CD8-positive, alpha-beta memory T cell (primary cell): Measurements from ENCODE around the gene ODAD3. TPM values are rescaled to one million over a fixed set of nuclear protein-coding genes. Genes with fewer than 3 reads are reported as not detected.

Experiments
- CTCF ChIA-PET: fragments of 350-600 bp; sonication (Branson Sonifier 250); formaldehyde crosslinking; loops from one replicate; lab custom pipeline; 2021; ENCODE audit warnings: antibody characterized with exemption; lab: Charles Lee
- POLR2A ChIA-PET: fragments of 350-600 bp; sonication (Branson Sonifier 250); formaldehyde crosslinking; loops from one replicate; lab custom pipeline; 2021; ENCODE audit warnings: antibody characterized with exemption; lab: Charles Lee
- DNase-seq, 5 donors: peaks; one replicate each; pipeline versions ENCODE4 v3.0.0 to v3.0.0-alpha.2; 2020 to 2022; ENCODE audit warnings: mixed read lengths in 1 of 5
- H3K27ac ChIP-seq: one replicate; pipeline ENCODE4 v1.7.0; 2013; ENCODE audit warnings: low read depth, mild to moderate bottlenecking, low read length, moderate library complexity
- H3K27me3 ChIP-seq: 2 replicates; pipeline ENCODE4 v1.7.0; 2013; ENCODE audit warnings: low read length, mild to moderate bottlenecking; ENCODE audit not compliant: insufficient read depth, poor library complexity, severe bottlenecking
- H3K36me3 ChIP-seq: 2 replicates; pipeline ENCODE4 v1.7.0; 2013; ENCODE audit warnings: mild to moderate bottlenecking, low read length, moderate library complexity; ENCODE audit not compliant: insufficient read depth
- H3K4me1 ChIP-seq: 2 replicates; pipeline ENCODE4 v1.7.0; 2013; ENCODE audit warnings: mild to moderate bottlenecking, low read length, moderate library complexity; ENCODE audit not compliant: insufficient read depth
- H3K4me3 ChIP-seq: 2 replicates; pipeline ENCODE4 v1.7.0; 2013; ENCODE audit warnings: mild to moderate bottlenecking, low read length
- H3K9me3 ChIP-seq: 2 replicates; pipeline ENCODE4 v1.7.0; 2013; ENCODE audit warnings: mild to moderate bottlenecking, low read length
- H3K27ac Mint-ChIP-seq, 8 donors: one replicate each; pipeline ENCODE4 v1.8.0; 2020 to 2021; ENCODE audit warnings: mixed read lengths in 8 of 8, mild to moderate bottlenecking in 6 of 8, inconsistent platforms in 3 of 8, moderate library complexity in 3 of 8
- H3K27me3 Mint-ChIP-seq, 2 donors: one replicate each; pipeline ENCODE4 v1.8.0; 2020 to 2021; ENCODE audit warnings: mixed read lengths in 2 of 2, mild to moderate bottlenecking in 1 of 2, moderate library complexity in 1 of 2
- H3K36me3 Mint-ChIP-seq, 3 donors: one replicate each; pipeline ENCODE4 v1.8.0; 2020 to 2021; ENCODE audit warnings: mixed read lengths in 3 of 3, inconsistent platforms in 1 of 3, mild to moderate bottlenecking in 1 of 3
- H3K4me1 Mint-ChIP-seq, 3 donors: one replicate each; pipeline ENCODE4 v1.8.0; 2020 to 2021; ENCODE audit warnings: mixed read lengths in 3 of 3, inconsistent platforms in 1 of 3, mild to moderate bottlenecking in 1 of 3
- H3K4me3 Mint-ChIP-seq, 7 donors: one replicate each; pipeline ENCODE4 v1.8.0; 2020 to 2021; ENCODE audit warnings: mixed read lengths in 7 of 7, mild to moderate bottlenecking in 6 of 7, moderate library complexity in 4 of 7, inconsistent platforms in 2 of 7
- H3K9me3 Mint-ChIP-seq, 5 donors: one replicate each; pipeline ENCODE4 v1.8.0; 2020 to 2022; ENCODE audit warnings: mixed read lengths in 5 of 5, mild to moderate bottlenecking in 3 of 5, moderate library complexity in 2 of 5, inconsistent platforms in 1 of 5
- polyA plus RNA-seq: library from polyadenylated mRNA; unstranded; fragments of 300-500 nt; fragmentation: Illumina TruSeq; gene quantifications from one replicate; pipeline ENCODE4 v1.2.3, GENCODE V29; 2021
- total RNA-seq, 2 experiments: library from RNA; stranded (reverse); gene quantifications; one replicate each; pipeline ENCODE4 v1.2.3, GENCODE V29; 2021

The ODAD3 gene
- total and polyA plus RNA-seq, 3 experiments from 2014 or later = 0.11 to 0.24 TPM; not detected in 1

DNA sequence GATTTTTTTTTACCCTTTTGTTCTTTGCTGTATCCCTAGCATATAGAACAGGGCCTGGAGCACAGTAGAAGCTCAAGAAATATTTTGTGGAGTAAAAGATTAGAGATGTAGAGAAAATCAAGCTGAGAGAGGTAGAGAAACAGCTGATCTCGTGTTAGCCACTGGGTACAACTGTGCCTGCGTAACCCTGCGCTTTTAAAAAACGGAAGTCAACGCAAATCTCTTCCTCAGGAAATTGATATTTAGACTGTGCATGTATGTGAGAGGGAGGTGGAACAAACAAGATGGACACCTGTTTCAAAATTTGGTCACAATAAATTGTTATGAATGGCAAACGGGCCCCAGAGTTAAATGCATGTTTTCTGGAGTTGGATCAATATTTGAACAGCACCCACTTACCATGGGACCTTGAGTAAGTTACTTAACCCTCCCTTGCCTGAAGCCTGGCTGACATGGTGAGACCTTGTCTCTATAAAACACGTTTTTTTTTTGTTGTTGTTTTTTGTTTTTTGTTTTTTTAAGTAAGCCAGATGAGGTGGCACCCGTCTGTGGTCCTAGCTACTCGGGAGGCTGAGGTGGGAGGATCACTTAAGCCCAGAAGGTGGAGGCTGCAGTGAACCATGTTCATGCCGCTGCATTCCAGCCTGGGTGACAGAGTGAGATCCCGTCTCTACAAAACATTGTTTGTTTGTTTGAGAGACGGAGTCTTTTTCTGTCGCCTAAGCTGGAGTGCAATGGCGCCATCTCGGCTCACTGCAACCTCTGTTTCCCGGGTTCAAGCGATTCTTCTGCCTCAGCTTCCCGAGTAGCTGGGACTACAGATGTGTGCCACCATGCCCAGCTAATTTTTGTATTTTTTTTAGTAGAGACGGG, 47.5 kb downstream of the ODAD3 start:
- H3K36me3 ChIP-seq = no peaks in the 10 kb centered on the region
- Mint-ChIP-seq H3K9me3 (peaks cover 0 to 4% (median 0%) of the 10 kb centered on the region in 5 donors), H3K27me3 (peaks cover 7 to 11% of the 10 kb centered on the region in 2 donors), H3K27ac (peak overlapping the region in 1 of 8 donors; percentile 79), H3K4me3 (no peak overlapping the region), H3K4me1 (peaks cover 8 to 21% (median 16%) of the 10 kb centered on the region in 3 donors), H3K36me3 (no peaks in the 10 kb centered on the region)
- H3K4me3 ChIP-seq = no peak overlapping the region
- DNase-seq = no peak
- H3K27me3 ChIP-seq = peaks cover 5% of the 10 kb centered on the region
- POLR2A ChIA-PET = no interaction called here
- peaks cover 18% of the 10 kb centered on the region for H3K4me1 ChIP-seq
- CTCF ChIA-PET = no interaction called here
- no peak overlapping the region for H3K27ac ChIP-seq
- no peaks in the 10 kb centered on the region for H3K9me3 ChIP-seq

DNA sequence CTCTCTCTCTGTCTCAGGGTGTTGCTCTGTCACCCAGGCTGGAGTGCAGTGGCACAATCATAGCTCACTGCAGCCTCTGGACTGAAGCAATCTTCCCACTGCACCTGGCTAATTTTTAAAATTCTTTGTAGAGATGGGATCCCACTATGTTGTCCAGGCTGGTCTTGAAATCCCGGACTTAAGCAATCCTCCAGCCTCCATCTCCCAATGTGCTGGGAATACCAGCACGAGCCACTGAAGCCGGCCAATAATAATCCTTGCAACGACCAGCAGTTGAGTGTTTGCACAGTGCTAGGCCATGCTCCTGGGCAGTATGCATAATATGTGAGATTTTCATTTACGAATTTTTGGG, 50.2 kb downstream of the ODAD3 start:
- ChIA-PET CTCF (interaction anchor here (1.5 kb wide), 1 partner anchor 98 kb away, joined by 7 read pairs; no protein-coding TSS in a partner anchor), POLR2A (interaction anchor here (2.0 kb wide), 1 partner anchor 10 kb away, joined by 10 read pairs; the partner anchor contains the start of gene SWSAP1)
- Histone ChIP-seq H3K4me1 (peaks cover 40% of the 10 kb centered on the region), H3K9me3 (no peaks in the 10 kb centered on the region), H3K27ac (no peak overlapping the region), H3K4me3 (no peak overlapping the region), H3K27me3 (peaks cover 5% of the 10 kb centered on the region), H3K36me3 (no peaks in the 10 kb centered on the region)
- H3K4me3 Mint-ChIP-seq = peak overlapping the region in 1 of 7 donors; percentile 32
- H3K36me3 Mint-ChIP-seq = peaks cover 0 to 3% (median 2%) of the 10 kb centered on the region in 3 donors
- peak overlapping the region in 2 of 8 donors; percentile 7 to 37 for H3K27ac Mint-ChIP-seq
- H3K9me3 Mint-ChIP-seq = peaks cover 0 to 3% (median 0%) of the 10 kb centered on the region in 5 donors
- peaks cover 26 to 42% (median 37%) of the 10 kb centered on the region in 3 donors for H3K4me1 Mint-ChIP-seq
- DNase-seq = no peak
- peaks cover 13 to 15% of the 10 kb centered on the region in 2 donors for H3K27me3 Mint-ChIP-seq

- ChIA-PET CTCF (interaction anchor here (0.7 to 4.2 kb wide), 9 partner anchors 10 to 177 kb away, joined by 3 to 21 read pairs (median 6); partner anchors contain the start of genes ODAD3, PRKCSH and SWSAP1), POLR2A (interaction anchor here (0.6 to 2.0 kb wide), 5 partner anchors 9 to 1125 kb away, joined by 3 to 10 read pairs (median 5); partner anchors contain the start of genes ODAD3, PRKCSH and SWSAP1)
- no peak overlapping the region for H3K4me3 ChIP-seq
- no peaks in the 10 kb centered on the region for H3K9me3 ChIP-seq
- H3K27me3 Mint-ChIP-seq = peaks cover 13 to 15% of the 10 kb centered on the region in 2 donors
- peak overlapping the region in 1 of 8 donors; percentile 34 for H3K27ac Mint-ChIP-seq
- peak overlapping the region; percentile 47 for H3K27ac ChIP-seq
- H3K4me3 Mint-ChIP-seq = peak overlapping the region in 2 of 7 donors; percentile 17 to 27
- H3K36me3 ChIP-seq = no peaks in the 10 kb centered on the region
- H3K36me3 Mint-ChIP-seq = peaks cover 0 to 3% (median 2%) of the 10 kb centered on the region in 3 donors
- H3K4me1 Mint-ChIP-seq = peaks cover 27 to 43% (median 39%) of the 10 kb centered on the region in 3 donors
- no peak for DNase-seq
- H3K27me3 ChIP-seq = peaks cover 5% of the 10 kb centered on the region
- peaks cover 42% of the 10 kb centered on the region for H3K4me1 ChIP-seq
- peaks cover 0 to 3% (median 0%) of the 10 kb centered on the region in 5 donors for H3K9me3 Mint-ChIP-seq
Measured at GRCh38 chr19:11383706-11384048, 51.2 kb downstream of the ODAD3 start.

DNA sequence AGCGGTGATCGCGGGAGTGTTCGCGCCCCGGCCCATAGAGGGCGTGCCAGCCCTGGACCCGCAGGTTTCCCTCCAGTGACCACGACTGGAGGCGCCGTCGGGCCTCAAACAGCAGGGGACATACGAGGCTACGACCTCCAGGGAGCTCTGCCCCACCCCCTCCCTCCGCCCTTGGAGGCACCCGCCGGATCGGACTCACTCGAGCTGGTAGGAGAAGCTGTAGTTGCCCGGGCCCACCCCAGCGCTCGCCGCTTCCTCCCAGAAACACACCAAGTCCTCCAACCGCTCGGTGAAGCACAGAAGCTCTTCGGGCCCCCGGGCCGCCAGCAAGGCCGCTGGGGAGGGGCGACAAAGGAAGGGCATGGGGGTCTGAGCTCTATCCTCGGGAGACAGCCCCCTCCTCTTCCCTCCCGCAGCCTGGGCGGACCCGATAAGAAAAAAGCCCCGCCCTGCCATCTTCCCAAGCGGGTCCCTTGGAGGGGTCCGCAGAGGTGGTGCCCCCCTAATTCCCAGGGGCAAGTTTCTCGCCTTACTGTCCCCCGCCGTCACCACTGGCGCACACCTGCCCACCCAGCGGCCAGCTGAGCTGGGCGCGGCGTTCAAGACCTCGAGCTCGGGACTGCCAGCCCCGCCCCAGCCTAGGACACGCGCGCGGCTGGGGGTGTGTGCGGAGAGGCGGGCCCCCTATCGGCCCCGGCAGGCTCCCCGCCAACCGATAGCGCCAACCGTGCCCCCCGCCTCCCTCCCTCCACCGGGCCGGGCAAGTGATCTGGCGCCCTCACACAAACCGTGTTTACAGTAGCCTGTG, 51.8 kb downstream of the ODAD3 start:
- no peak overlapping the region for H3K4me3 ChIP-seq
- H3K4me3 Mint-ChIP-seq = peak overlapping the region; percentile 56 to 84 (median 66)
- peaks cover 42% of the 10 kb centered on the region for H3K4me1 ChIP-seq
- H3K9me3 ChIP-seq = no peaks in the 10 kb centered on the region
- peak in 4 of 5 donors; percentile 29 to 60 (median 34) for DNase-seq
- no peaks in the 10 kb centered on the region for H3K36me3 ChIP-seq
- peak overlapping the region; percentile 34 to 92 (median 84) for H3K27ac Mint-ChIP-seq
- H3K27me3 Mint-ChIP-seq = peaks cover 13 to 15% of the 10 kb centered on the region in 2 donors
- H3K36me3 Mint-ChIP-seq = peaks cover 0 to 4% (median 2%) of the 10 kb centered on the region in 3 donors
- H3K27me3 ChIP-seq = peaks cover 5% of the 10 kb centered on the region
- peaks cover 0 to 3% (median 0%) of the 10 kb centered on the region in 5 donors for H3K9me3 Mint-ChIP-seq
- H3K4me1 Mint-ChIP-seq = peaks cover 28 to 43% (median 42%) of the 10 kb centered on the region in 3 donors
- CTCF ChIA-PET = interaction anchor here (0.6 to 4.2 kb wide), 12 partner anchors 9 to 228 kb away, joined by 3 to 21 read pairs (median 6); partner anchors contain the start of genes ECSIT, ODAD3, PRKCSH and SWSAP1
- POLR2A ChIA-PET = interaction anchor here (0.6 to 1.5 kb wide), 5 partner anchors 9 to 407 kb away, joined by 3 to 6 read pairs (median 5); partner anchors contain the start of genes ELOF1, ODAD3, PRKCSH and SWSAP1
- peak overlapping the region; percentile 47 for H3K27ac ChIP-seq

DNA sequence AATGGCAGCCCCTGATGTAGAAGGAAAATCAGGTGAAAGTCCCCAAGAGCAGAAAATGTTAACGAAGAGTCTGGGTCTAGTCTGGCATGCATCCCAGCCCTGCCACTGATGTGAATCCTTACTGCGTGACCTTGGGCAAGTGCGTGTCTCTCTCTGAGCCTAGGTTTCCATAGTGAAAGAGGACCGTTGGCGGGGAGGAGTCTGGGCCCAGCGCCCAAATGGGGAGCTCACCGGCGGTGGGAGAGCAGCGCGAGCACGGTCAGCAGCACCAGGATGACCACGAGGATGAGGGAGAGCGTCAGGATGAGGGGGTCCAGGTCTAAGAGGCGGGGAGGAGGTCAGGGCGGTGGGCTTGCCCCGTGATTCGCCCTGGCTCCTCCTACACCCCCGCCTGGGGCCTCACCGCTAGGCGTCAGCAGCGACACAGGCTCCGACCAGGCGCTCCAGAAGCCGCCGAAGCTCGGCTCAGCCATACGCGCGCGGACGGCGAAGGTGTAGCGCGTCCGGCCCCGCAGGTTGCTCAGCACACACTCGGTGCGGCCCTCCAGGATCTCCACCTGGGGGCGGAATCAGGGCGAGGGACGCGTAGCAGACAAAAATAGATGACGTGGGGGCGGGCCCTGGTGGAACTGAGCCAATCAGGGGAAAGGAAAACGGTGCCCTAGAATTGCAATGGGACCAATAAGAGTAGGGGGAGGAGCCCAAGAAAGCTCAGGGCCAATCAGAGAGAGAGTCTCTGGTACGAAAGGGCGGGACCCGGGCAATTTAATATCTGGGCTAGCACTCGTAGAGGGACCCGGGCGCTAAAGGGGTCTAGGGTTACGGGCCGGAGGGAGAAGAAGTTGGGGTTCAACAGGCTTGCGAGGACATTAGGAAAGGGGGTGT, 54.0 kb downstream of the ODAD3 start:
- H3K27me3 ChIP-seq = peaks cover 5% of the 10 kb centered on the region
- Mint-ChIP-seq H3K27me3 (peaks cover 13 to 15% of the 10 kb centered on the region in 2 donors), H3K4me3 (peak overlapping the region; percentile 84 to 98 (median 92)), H3K4me1 (peaks cover 34 to 53% (median 46%) of the 10 kb centered on the region in 3 donors), H3K36me3 (peaks cover 4 to 8% (median 8%) of the 10 kb centered on the region in 3 donors), H3K9me3 (peaks cover 0 to 3% (median 0%) of the 10 kb centered on the region in 5 donors), H3K27ac (peak overlapping the region; percentile 95 to 100 (median 98))
- ChIA-PET POLR2A (interaction anchor here (0.6 to 2.1 kb wide), 7 partner anchors 19 to 198 kb away, joined by 3 to 13 read pairs (median 5); partner anchors contain the start of genes CCDC159, ELOF1, ODAD3 and PRKCSH), CTCF (interaction anchor here (0.5 to 4.2 kb wide), 36 partner anchors 9 to 685 kb away, joined by 3 to 35 read pairs (median 4); partner anchors contain the start of genes CCDC159, ECSIT, ELAVL3 and ELOF1)
- DNase-seq = peak; percentile 93 to 99 (median 98)
- H3K4me1 ChIP-seq = peaks cover 52% of the 10 kb centered on the region
- H3K4me3 ChIP-seq = peak overlapping the region; percentile 67
- H3K9me3 ChIP-seq = no peaks in the 10 kb centered on the region
- peak overlapping the region; percentile 89 for H3K27ac ChIP-seq
- no peaks in the 10 kb centered on the region for H3K36me3 ChIP-seq

DNA sequence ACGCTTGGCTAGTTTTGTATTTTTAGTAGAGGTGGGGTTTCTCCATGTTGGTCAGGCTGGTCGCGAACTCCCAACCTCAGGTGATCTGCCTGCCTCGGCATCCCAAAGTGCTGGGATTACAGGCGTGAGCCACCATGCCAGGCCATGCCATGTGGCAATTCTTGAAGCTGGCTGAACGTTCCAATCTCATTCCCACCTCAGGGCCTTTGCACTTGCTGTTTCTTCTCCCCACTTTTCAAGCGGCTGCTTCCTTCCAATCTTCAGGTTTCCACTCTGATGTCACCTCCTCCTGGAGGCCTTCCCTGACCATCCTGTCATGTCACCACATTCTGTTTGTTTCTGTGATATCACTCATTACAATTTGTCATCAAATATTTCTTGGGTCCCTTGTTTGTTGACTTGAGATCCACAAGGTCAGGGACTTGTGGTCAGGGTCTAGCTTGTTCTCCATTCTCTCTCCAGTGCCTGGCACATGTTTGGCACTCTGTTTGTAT, 55.0 kb downstream of the ODAD3 start:
- no peak for DNase-seq
- no peaks in the 10 kb centered on the region for H3K36me3 ChIP-seq
- H3K9me3 ChIP-seq = no peaks in the 10 kb centered on the region
- peaks cover 0 to 3% (median 0%) of the 10 kb centered on the region in 5 donors for H3K9me3 Mint-ChIP-seq
- peak overlapping the region in 7 of 8 donors; percentile 95 to 100 (median 98) for H3K27ac Mint-ChIP-seq
- POLR2A ChIA-PET = interaction anchor here (0.5 to 2.1 kb wide), 2 partner anchors 55 to 85 kb away, joined by 7 to 13 read pairs; partner anchors contain the start of genes ODAD3 and PRKCSH
- peaks cover 5% of the 10 kb centered on the region for H3K27me3 ChIP-seq
- CTCF ChIA-PET = interaction anchor here (0.6 to 2.7 kb wide), 7 partner anchors 10 to 289 kb away, joined by 3 to 35 read pairs (median 10); partner anchors contain the start of genes CCDC159, ELAVL3, ODAD3 and PRKCSH
- peak overlapping the region; percentile 67 for H3K4me3 ChIP-seq
- peaks cover 34 to 59% (median 46%) of the 10 kb centered on the region in 3 donors for H3K4me1 Mint-ChIP-seq
- H3K27ac ChIP-seq = peak overlapping the region; percentile 89
- peaks cover 13 to 15% of the 10 kb centered on the region in 2 donors for H3K27me3 Mint-ChIP-seq
- H3K4me3 Mint-ChIP-seq = peak overlapping the region; percentile 84 to 98 (median 92)
- peaks cover 57% of the 10 kb centered on the region for H3K4me1 ChIP-seq
- H3K36me3 Mint-ChIP-seq = peaks cover 4 to 11% (median 8%) of the 10 kb centered on the region in 3 donors
